ENCODE measurements around the gene HELB.

The HELB gene

GRCh38 chr12:66329941-66330340 lies 27.6 kb downstream of the HELB start:
- Histone ChIP-seq H3K36me3 (replicated peaks; ENCODE audit: low read depth, low read length) (peaks cover 5% of the 10 kb centered on the region), H2AFZ (ENCODE audit: low read depth, low read length) (no peak overlapping the region), H3K27ac (ENCODE audit: low read length) (no peak overlapping the region), H3K4me1 (ENCODE audit: low read length) (no peaks in the 10 kb centered on the region), H3K4me3 (ENCODE audit: low read length) (no peak overlapping the region), H4K20me1 (ENCODE audit: insufficient read depth, low read length) (no peaks in the 10 kb centered on the region), H3K9me3 (ENCODE audit: insufficient read depth, low read length) (no peaks in the 10 kb centered on the region), H3K4me2 (ENCODE audit: low read length) (no peak overlapping the region), H3K79me2 (ENCODE audit: low read length) (no peaks in the 10 kb centered on the region), H3K9ac (ENCODE audit: low read length) (no peak overlapping the region), H3K27me3 (ENCODE audit: low read depth, low read length) (no peaks in the 10 kb centered on the region)
- no peak for TF ChIP-seq CTCF (IDR thresholded peaks at IDR 0.05; ENCODE audit: low read depth, low read length)

GRCh38 chr12:66331016-66331415 lies 28.7 kb downstream of the HELB start:
- Histone ChIP-seq H3K4me2 (ENCODE audit: low read length) (no peak overlapping the region), H3K9me3 (ENCODE audit: insufficient read depth, low read length) (no peaks in the 10 kb centered on the region), H2AFZ (ENCODE audit: low read depth, low read length) (no peak overlapping the region), H3K4me3 (ENCODE audit: low read length) (no peak overlapping the region), H3K27me3 (ENCODE audit: low read depth, low read length) (no peaks in the 10 kb centered on the region), H3K27ac (ENCODE audit: low read length) (no peak overlapping the region), H4K20me1 (ENCODE audit: insufficient read depth, low read length) (no peaks in the 10 kb centered on the region), H3K9ac (ENCODE audit: low read length) (no peak overlapping the region), H3K36me3 (replicated peaks; ENCODE audit: low read depth, low read length) (peaks cover 5% of the 10 kb centered on the region), H3K79me2 (ENCODE audit: low read length) (no peaks in the 10 kb centered on the region), H3K4me1 (ENCODE audit: low read length) (no peaks in the 10 kb centered on the region)
- no peak for TF ChIP-seq EZH2phosphoT487 (IDR thresholded peaks at IDR 0.05; ENCODE audit: low read depth)
- no peak for TF ChIP-seq CTCF (IDR thresholded peaks at IDR 0.05; ENCODE audit: low read depth, low read length)

- Histone ChIP-seq H3K9ac (ENCODE audit: low read length) (no peak overlapping the region), H3K27ac (ENCODE audit: low read length) (no peak overlapping the region), H3K4me2 (ENCODE audit: low read length) (no peak overlapping the region), H3K9me3 (ENCODE audit: insufficient read depth, low read length) (no peaks in the 10 kb centered on the region), H4K20me1 (ENCODE audit: insufficient read depth, low read length) (no peaks in the 10 kb centered on the region), H2AFZ (ENCODE audit: low read depth, low read length) (no peak overlapping the region), H3K4me1 (ENCODE audit: low read length) (no peaks in the 10 kb centered on the region), H3K79me2 (ENCODE audit: low read length) (no peaks in the 10 kb centered on the region), H3K36me3 (replicated peaks; ENCODE audit: low read depth, low read length) (peaks cover 5% of the 10 kb centered on the region), H3K4me3 (ENCODE audit: low read length) (no peak overlapping the region), H3K27me3 (ENCODE audit: low read depth, low read length) (no peaks in the 10 kb centered on the region)
- no peak for TF ChIP-seq EZH2phosphoT487 (IDR thresholded peaks at IDR 0.05; ENCODE audit: low read depth)
- TF ChIP-seq CTCF (IDR thresholded peaks at IDR 0.05; ENCODE audit: low read depth, low read length), result no peak
Observed at GRCh38 chr12:66331814-66332213, 29.5 kb downstream of the HELB start.

GRCh38 chr12:66335746-66336145 lies 33.5 kb downstream of the HELB start:
- H3K36me3 ChIP-seq (replicated peaks; ENCODE audit: low read depth, low read length), result peaks cover 8% of the 10 kb centered on the region
- H3K9ac ChIP-seq (ENCODE audit: low read length), result no peak overlapping the region
- H3K9me3 ChIP-seq (ENCODE audit: insufficient read depth, low read length), result no peaks in the 10 kb centered on the region
- no peak overlapping the region for H3K27ac ChIP-seq (ENCODE audit: low read length)
- H3K79me2 ChIP-seq (ENCODE audit: low read length), result no peaks in the 10 kb centered on the region
- H3K4me3 ChIP-seq (ENCODE audit: low read length), result no peak overlapping the region
- no peak overlapping the region for H2AFZ ChIP-seq (ENCODE audit: low read depth, low read length)
- no peaks in the 10 kb centered on the region for H3K27me3 ChIP-seq (ENCODE audit: low read depth, low read length)
- no peaks in the 10 kb centered on the region for H3K4me1 ChIP-seq (ENCODE audit: low read length)
- no peaks in the 10 kb centered on the region for H4K20me1 ChIP-seq (ENCODE audit: insufficient read depth, low read length)
- H3K4me2 ChIP-seq (ENCODE audit: low read length), result no peak overlapping the region
- TF ChIP-seq EZH2phosphoT487 (IDR thresholded peaks at IDR 0.05; ENCODE audit: low read depth) (no peak), CTCF (IDR thresholded peaks at IDR 0.05; ENCODE audit: low read depth, low read length) (no peak)

All from OCI-LY3 (cell line).